ENCODE measurements around the gene ALKBH5.

The ALKBH5 gene

DNA sequence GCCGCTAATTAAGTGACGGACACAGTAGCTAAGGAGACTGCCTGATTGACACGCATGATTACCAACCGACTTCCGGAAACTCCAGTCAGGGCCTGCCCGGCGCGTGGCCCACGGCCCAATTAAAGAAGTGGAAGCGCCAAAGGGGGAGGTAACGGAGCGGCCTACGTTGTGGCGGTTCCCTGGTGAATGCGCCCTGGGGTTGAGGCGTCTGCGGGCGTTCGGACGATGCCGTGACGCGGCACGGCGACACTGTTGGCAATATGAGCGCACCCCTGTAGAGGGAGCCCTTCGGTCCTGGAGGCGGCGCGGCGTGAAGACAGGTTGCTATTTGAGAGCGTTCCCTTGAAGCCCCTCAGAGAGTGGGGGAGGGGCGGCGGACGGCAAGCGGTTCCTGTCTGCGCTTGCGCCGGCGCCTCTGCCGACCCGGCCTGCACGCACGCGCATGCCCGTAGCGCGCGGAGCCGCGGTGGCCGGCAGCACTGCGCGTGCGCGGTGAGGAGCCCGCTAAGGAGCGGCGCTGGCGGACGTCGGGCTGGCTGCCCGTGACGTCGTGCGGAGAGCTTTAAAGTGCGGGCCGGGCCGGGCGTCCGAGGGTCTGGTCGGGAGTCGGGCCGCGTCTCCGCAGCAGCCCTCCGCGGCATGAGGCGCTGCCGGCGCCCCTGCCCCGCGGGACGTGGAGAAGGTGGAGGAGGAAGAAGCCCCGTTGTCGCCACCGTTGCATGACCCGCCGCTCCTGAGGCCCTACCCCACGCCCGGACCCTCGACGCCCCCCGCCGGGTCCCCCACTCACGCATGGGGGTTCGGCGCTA, at the start of gene ALKBH5:
TSS of gene ALKBH5 (plus strand) at position 495 of the 809 bp plus-strand sequence. CDS start 416 bp downstream, outside the sequence.
- DNase-seq (ENCODE audit: low spot score) = peak; percentile 100

GRCh38 chr17:18136357-18136756, 47.3 kb upstream of the ALKBH5 start:
- DNase-seq (ENCODE audit: low spot score) = no peak

GRCh38 chr17:18138065-18138749, 45.4 kb upstream of the ALKBH5 start:
- DNase-seq (ENCODE audit: low spot score) = no peak

GRCh38 chr17:18139092-18139491, 44.5 kb upstream of the ALKBH5 start:
- DNase-seq (ENCODE audit: low spot score) = no peak

- no peak for DNase-seq (ENCODE audit: low spot score)
Measured at GRCh38 chr17:18139498-18139897, 44.1 kb upstream of the ALKBH5 start.

DNA sequence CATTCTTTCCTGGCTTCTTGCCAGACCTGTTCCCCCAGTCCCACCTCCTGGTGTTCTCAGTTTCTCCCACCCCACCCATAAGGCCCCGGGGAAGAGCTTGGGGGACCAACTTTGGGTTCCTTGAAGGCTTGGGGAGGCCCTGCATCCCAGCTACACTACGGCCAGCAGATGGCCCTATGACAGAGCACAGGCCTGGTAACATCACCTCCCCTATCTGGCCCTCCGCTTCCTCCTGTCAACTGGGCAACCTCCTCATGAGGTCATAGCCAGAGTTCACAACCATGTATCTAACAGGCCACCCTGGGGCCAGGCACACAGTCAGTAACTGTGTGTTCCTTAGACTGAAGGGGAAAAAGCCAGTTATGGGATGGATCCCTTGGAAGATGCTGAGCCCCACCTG, 43.7 kb upstream of the ALKBH5 start:
- DNase-seq (ENCODE audit: low spot score) = peak; percentile 55

DNA sequence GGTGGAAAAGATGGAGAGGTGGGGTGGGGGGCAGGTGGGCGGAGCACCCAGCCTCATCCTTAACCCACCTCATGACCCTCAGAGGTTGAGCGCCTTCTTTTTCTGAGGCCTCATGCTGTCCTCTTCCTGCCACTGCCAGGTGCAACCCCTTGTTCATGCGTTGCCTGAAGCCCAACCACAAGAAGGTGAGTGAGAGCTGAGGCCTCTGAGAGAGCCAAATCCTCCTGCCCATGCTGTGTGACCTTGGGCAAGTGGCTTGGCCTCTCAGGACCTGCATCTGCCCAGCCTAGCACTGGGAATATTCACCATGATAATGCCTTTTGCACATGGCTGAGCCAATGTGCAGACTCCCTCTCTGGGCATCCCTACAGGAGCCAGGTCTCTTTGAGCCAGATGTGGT, 43.0 kb upstream of the ALKBH5 start:
- DNase-seq (ENCODE audit: low spot score) = no peak

GRCh38 chr17:18141210-18141803, 42.3 kb upstream of the ALKBH5 start:
- peak; percentile 67 for DNase-seq (ENCODE audit: low spot score)

DNA sequence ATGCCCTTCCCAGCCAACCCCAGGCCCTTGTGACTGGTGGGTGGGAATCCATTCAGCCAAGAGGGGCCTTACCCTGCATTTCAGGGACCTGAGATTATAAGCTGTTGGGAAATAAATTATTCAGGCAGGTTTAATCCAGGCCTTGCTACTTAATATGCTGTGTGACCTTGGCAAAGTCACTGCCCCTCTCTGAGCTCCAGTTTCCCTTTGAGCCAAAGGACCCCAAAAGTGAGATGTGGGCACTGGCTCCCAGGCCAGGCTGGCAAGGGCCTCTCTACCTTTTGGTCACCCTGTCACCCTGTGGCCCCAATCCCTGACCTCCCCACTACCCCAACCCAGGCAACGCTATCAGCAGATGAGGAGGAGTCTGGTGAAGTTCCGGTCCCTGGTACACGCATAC, 41.2 kb upstream of the ALKBH5 start:
- no peak for DNase-seq (ENCODE audit: low spot score)

DNA sequence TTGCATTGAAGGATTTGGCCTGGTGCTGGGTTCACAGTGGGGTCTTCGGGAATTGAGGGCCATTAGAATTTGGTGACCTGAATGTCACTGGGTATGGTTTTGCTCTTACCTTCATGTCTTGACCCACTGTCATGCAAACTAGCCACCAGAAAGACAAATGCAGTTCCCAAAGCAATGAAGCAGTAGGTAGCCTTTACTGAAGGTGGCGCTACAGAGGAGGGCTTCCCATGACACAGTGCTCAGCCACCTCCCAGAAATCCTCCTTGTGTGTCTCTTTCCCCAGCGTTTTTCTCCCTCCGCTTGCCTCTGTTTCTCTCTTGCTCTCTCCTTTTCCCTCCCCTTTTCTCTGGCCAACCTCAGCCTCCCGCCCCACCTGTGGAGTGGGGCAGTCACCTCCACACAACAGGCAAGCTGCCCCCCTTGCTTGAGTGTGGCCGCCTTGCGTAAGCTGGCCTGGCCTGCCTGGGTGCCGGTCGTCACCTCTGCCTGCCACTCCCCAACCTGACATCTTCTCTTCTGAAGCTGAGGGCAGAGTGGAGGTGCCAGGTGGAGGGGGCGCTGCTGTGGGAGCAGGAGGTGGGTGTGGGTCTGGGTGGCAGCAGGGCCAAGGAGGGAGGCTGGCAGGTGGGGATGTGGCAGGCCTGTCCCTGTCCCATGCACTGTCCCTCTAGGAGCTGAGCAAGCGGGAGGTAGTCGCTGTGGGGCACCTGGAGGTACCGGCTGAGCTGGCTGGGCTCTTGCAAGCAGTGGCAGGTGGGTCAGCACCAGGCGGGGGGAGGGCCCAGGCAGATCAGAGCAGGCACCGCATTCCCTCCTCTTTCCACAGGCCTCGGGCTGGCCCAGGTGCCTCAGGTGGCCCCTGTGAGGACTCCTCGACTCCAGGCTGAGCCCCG, 40.3 kb upstream of the ALKBH5 start:
- DNase-seq (ENCODE audit: low spot score) = no peak

DNA sequence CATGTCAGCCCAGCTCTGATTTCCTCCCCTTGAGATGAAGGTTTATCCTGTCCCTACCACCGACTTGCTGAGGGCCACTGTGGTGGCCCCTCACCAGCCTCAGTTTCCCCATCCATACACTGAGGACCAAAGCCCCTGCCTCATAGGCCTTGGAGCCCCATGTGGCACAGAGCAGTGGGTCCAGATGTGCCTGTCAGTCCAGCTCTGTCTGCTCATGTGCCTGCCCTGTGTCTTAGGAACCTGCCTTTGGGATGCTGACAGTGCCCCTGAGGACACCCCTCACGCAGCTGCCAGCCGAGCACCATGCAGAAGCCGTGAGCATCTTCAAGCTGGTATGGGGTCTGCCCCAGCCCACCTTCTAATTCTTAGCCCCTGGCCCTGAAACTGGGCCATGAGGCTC, 39.4 kb upstream of the ALKBH5 start:
- DNase-seq (ENCODE audit: low spot score) = no peak

GRCh38 chr17:18144855-18145254, 38.8 kb upstream of the ALKBH5 start:
- DNase-seq (ENCODE audit: low spot score) = no peak

DNA sequence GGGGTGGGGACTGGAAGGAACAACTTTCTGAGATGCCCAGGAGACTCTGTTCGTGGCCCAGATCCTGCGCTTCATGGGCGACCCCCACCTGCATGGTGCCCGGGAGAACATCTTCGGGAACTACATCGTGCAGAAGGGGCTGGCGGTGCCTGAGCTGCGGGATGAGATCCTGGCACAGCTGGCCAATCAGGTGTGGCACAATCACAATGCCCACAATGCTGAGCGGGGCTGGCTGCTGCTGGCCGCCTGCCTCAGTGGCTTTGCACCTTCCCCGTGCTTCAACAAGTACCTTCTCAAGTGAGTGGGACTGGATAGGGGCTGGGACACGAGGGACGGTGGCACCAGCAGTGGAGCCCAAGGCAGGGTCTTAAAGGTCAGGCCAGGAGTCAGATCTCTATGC, 37.8 kb upstream of the ALKBH5 start:
- DNase-seq (ENCODE audit: low spot score) = no peak

DNA sequence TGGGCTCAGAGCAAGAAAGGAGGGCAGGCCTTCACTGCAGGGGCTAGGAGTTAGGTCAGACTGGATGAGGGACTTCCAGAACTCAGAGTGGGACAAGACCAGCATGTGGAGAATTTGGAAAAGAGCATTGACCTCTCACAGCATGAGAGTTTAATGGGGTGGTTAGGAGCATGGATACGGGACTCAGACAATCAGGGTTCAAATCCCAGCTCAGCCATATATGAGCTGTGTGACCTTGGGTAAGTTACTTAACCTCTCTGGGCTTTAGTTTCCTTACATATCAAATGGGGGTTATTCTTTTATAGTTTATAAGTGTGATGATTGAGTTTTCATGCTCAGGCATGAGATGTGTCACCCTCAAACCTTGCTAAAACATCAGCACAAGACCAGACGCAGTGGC, 37.4 kb upstream of the ALKBH5 start:
- no peak for DNase-seq (ENCODE audit: low spot score)

GRCh38 chr17:18146980-18147379, 36.6 kb upstream of the ALKBH5 start:
- DNase-seq (ENCODE audit: low spot score) = no peak

GRCh38 chr17:18148586-18148985, 35.0 kb upstream of the ALKBH5 start:
- DNase-seq (ENCODE audit: low spot score) = no peak

DNA sequence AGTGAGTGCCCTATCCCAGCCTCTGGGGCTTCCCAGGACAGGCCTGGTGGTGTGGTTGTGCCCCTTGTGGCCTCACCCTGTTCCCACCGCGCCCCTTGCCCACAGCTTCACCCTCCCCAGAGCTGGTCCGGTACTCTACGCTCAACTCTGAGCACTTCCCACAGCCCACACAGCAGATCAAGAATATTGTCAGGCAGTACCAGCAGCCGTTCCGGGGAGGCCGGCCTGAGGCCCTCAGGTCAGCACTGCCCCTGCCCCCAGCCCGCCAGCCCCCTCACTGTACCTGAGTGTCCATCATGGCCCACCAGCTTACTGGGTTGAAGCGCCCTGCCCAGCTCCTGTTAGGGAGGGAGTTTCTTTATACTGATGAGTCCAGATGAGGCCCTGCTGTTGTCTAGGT, 32.3 kb upstream of the ALKBH5 start:
- no peak for DNase-seq (ENCODE audit: low spot score)

GRCh38 chr17:18155179-18155578, 28.4 kb upstream of the ALKBH5 start:
- no peak for DNase-seq (ENCODE audit: low spot score)

DNA sequence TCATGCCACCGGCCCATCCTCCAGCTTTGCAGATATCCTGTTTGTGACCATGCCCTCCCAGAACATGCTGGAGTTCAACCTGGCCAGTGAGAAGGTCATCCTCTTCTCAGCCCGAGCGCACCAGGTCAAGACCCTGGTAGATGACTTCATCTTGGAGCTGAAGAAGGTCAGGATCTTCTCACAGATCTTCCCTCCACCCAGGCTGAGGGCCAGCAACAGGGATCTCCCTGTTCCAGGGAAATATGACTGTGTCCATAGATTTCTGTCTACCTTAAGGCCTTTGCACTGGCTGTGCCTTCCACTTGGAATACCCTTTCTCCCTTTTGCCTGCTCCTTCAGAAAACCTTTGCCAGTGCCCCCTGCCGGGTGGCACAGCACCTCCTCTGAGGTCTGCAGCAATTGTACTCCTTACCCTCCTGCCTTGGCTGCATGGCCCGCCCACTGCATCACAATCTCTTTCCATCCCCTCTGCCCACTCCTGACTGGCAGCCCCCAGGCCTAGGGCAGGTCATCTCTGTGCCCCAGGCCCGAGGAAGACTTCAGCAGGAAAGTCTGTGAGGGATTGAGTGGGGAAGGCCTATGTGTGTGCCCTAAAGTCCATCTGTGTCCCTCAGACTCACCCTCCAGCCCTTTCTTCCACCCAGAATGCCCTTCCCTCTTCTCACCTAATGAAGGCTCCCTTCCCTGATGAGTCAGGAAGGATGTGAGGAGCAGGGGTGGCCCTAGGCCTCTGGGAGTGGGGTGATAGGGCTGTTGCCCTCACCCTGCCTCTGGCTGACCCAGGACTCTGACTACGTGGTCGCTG, 27.3 kb upstream of the ALKBH5 start:
- DNase-seq (ENCODE audit: low spot score) = no peak

- no peak for DNase-seq (ENCODE audit: low spot score)
Measured at GRCh38 chr17:18156976-18157280, 26.7 kb upstream of the ALKBH5 start.

DNA sequence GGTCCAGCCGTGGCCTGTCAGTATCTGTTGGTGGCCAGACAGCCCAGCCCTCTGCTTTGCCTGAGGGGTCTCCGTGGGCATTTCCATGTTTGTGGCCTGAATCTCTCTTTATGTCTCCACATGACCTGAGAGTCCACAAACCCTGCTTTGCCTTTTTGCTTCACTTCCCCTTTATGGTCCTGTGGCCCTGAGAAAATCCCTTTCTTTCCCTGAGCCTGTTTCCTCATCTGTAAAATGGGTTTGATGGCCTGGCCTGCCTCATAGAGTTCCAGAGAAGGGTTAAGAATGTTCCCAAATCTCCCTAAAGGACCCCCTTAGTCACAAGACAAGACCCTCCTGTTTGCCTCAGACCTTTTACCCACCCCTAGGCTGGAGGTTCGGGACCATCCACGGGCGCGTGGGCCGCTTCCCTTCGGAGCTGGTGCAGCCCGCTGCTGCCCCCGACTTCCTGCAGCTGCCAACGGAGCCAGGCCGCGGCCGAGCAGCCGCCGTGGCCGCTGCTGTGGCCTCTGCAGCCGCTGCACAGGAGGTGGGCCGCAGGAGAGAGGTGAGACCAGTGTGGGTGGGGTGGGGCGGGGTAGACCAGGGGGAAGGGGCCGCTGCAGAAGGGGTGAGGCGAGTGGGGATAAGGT, 26.2 kb upstream of the ALKBH5 start:
- no peak for DNase-seq (ENCODE audit: low spot score)

Measured in AG20443 (cell line).